Cardiac fibroblast (primary cell): ENCODE data around the gene STK32A.

Experiments
- DNase-seq, 2 donors: peaks; one replicate each; pipeline versions ENCODE4 v3.0.0 to v3.0.0-alpha.2; 2010; ENCODE audit warnings: low read depth in 2 of 2
- H3K4me3 ChIP-seq, 2 donors: replicated peaks in 1 of 2; 1 replicate in 1 of 2; 2 replicates in 1 of 2; pipeline ENCODE4 v1.5.1; 2011; ENCODE audit warnings: low read depth in 2 of 2, low read length in 2 of 2, mild to moderate bottlenecking in 2 of 2, moderate library complexity in 1 of 2
- CTCF ChIP-seq: IDR thresholded peaks from one replicate; pipeline ENCODE4 v1.5.1; 2011; ENCODE audit warnings: low read depth, mild to moderate bottlenecking, low read length, inconsistent platforms

Gene STK32A

DNA sequence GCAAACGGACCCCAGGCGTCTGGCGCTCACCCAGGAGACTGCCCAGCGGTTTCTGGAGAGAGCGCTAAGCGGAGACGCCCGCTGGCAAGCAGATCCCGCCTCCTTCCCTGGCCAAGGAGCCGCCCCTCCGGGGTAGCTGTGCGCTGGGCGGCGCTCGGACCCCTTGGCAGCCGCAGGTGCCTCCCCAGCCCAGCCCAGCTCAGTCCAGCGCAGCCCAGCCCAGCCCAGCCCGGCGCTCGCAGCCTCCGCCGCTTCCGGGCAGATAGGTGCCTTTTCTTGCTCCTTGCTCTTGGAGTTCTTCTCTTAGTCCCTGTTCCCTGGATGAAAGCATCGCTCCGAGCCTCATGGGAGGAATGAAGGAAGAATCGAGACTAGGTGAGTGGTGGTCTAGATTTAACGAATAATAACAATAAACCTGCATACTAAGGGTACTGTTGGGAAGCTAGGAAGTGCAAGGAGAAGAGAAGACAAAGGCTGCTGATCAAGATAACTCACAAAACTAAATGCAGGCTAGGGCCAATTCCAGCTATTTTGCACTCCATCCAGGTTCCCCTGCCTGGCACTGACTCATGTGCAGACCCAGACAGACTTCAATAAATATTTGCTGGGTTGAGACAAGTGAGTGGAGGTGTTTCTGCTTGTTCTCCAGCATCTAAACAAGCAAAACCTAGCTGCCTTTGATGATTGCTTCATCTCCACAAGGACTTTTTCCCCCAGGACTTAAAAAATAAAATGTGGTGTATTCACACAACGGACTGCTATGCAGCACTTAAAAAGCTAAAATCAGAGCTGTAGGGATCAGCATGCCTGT is at the start of gene STK32A:
STK32A (plus strand) TSS at position 202 of the 811 bp plus-strand sequence. CDS start 4,609 bp downstream, outside the sequence.
- H3K4me3 ChIP-seq: peak within 1 kb of the TSS; percentile 51 to 54
- DNase-seq: peak; percentile 5 to 20
- no peak for TF ChIP-seq CTCF

DNA sequence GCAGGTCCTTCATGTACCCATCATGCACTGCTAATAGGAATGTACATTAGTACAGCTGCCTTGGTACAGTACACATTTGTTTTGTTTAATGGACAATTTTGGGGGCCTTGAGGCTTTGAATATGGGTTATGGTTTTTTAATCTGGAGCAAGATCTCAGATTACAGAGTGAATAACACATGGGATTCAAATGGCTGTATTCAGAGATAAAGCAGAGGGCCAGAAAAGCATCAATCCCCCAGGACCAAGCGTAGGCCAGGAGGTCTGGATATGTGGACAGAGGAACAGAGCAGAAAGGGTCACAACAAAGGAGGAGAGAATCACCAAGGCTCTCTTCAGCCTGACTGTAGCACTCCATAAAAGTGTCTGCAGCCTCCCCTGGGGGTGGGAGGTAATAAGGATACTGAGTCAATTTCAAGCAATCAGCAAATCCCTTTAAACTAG is 47.7 kb upstream of the STK32A start:
- DNase-seq: no peak
- TF ChIP-seq CTCF: no peak

GRCh38 chr5:147188200-147189108 is 46.4 kb upstream of the STK32A start:
- no peak overlapping the region for H3K4me3 ChIP-seq
- peak; percentile 61 for TF ChIP-seq CTCF
- peak; percentile 76 to 80 for DNase-seq

More for the DNA sequence above, 47.7 kb upstream of the STK32A start:
- no peak overlapping the region for H3K4me3 ChIP-seq

- no peak overlapping the region for H3K4me3 ChIP-seq
- DNase-seq: no peak
- no peak for TF ChIP-seq CTCF
These were observed 45.8 kb upstream of the STK32A start for GRCh38 chr5:147189109-147189424.

GRCh38 chr5:147190331-147190730 is 44.5 kb upstream of the STK32A start:
- no peak for TF ChIP-seq CTCF
- peak in 1 of 2 donors; percentile 7 for DNase-seq
- H3K4me3 ChIP-seq: no peak overlapping the region

DNA sequence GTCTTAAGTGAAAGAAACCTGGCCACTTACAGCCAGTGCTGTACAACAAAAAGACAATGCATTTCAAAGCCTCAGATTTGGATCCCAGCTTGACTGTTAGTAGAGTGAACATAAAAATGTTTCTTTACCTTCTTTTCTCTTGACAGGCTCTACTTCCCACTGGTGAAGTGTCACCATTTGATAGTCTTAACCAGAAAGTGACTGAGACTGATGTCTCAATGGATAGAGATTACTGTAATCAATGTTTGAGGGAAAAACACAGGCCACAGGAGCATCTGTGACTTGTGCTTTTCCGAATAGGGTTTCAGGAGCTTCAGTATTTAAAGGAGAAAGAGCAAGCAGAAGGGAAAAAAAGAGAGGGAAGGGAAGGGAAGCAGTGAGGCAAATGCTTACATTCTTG is 41.7 kb upstream of the STK32A start:
- no peak for DNase-seq
- no peak overlapping the region for H3K4me3 ChIP-seq
- no peak for TF ChIP-seq CTCF
